Adipocyte (in vitro differentiated cells): Measurements from ENCODE around the gene CMC1.
"Not testable (repeated sequence)": the region's sequence is repeated elsewhere in the genome, so short reads cannot be mapped to it uniquely, and the experiment has no call there.

Experiments
- DNase-seq: peaks from one replicate; pipeline ENCODE4 v3.0.0-alpha.2; 2015; ENCODE audit warnings: low read depth
- H3K27me3 ChIP-seq: replicated peaks from 2 replicates; pipeline ENCODE4 v1.7.0; 2013; ENCODE audit warnings: mild to moderate bottlenecking, low read length, moderate library complexity; ENCODE audit not compliant: control insufficient read depth, insufficient read depth
- H3K36me3 ChIP-seq: 2 replicates; pipeline ENCODE4 v1.7.0; 2013; ENCODE audit warnings: low read length, mild to moderate bottlenecking, moderate library complexity; ENCODE audit not compliant: control insufficient read depth, insufficient read depth, severe bottlenecking
- H3K4me1 ChIP-seq: 2 replicates; pipeline ENCODE4 v1.7.0; 2013; ENCODE audit warnings: mild to moderate bottlenecking, low read length, moderate library complexity; ENCODE audit not compliant: control insufficient read depth, insufficient read depth
- H3K4me3 ChIP-seq: 2 replicates; pipeline ENCODE4 v1.7.0; 2013; ENCODE audit warnings: mild to moderate bottlenecking, low read length, moderate library complexity
- H3K9ac ChIP-seq: 2 replicates; pipeline ENCODE4 v1.7.0; 2013; ENCODE audit warnings: mild to moderate bottlenecking, low read length, moderate library complexity
- H3K9me3 ChIP-seq: 2 replicates; pipeline ENCODE4 v1.7.0; 2013; ENCODE audit warnings: mild to moderate bottlenecking, low read length, moderate library complexity; ENCODE audit not compliant: control insufficient read depth

The CMC1 gene, protein sequence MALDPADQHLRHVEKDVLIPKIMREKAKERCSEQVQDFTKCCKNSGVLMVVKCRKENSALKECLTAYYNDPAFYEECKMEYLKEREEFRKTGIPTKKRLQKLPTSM

DNA sequence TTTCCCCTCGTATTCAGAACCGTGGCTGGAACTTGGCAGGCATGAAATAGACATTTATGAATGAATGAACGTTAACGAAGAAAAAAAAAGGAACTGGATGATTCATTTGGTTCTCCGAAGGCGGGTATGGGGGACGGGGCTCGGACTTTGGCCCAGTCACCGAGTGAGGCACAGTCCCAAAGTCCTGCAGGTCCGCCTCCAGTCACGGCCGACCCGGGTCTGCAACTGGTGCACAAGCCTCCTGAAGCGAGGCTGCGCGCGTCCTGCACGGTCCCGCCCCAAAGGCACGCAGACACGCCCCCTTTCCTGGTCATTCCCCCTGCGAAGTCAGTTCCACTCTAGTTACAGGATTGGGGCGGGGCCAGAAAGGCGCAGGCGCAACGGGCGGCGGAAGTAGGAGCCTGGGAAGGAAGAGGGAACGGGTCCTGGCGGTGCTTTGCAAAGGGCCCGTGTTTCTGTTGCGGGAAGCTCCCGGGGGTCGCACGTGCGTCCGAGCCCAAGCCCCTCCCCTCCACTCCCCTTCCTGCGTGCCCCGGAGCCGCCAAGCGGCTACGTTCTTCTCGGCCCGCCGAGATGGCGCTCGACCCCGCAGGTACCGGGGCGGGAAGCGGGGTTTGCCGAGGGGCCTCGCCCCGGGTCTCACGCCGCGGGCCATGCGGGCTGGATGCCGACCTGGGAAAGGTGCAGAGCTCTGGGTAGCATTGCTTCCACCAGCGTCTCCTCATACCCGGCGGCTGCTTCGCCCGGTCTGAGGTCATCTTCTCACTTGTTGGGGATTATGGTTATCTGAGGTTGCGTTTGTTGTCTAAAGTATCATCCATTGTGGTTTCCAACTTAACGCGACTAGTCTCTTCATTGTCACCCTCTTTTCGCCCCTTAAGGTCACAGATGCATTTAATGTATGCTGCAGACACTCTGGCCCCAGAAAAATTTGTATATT is at the start of gene CMC1:
TSS of gene CMC1 (plus strand) at position 399 of the 940 bp plus-strand sequence. CDS start at position 574, 175 bp downstream.
- no peaks in the 10 kb centered on the region for H3K9me3 ChIP-seq
- peak; percentile 99 for DNase-seq
- H3K36me3 ChIP-seq: no peaks in the 10 kb centered on the region
- peak within 1 kb of the TSS; percentile 98 for H3K4me3 ChIP-seq
- H3K27me3 ChIP-seq: no peaks in the 10 kb centered on the region
- H3K4me1 ChIP-seq: peaks cover 6% of the 10 kb centered on the region
- H3K9ac ChIP-seq: peak within 1 kb of the TSS; percentile 95

DNA sequence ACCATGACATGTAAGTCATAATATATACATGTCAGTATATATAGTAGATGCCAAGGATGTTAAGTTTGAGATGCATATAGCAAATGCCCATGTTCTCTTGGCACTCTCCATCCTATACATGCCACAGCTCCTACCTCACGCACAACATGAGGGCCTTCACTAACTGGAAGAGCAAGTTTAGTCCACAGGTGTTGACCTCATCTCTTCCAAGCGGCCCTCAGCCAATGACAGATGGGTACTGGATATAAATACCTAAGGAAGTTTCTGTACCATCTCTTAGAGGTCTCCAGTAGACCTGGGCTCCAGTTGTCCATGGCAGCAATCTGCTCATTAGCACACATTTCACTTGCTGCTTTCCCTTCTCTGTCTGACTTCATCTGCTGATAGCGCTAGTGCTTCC is 43.3 kb upstream of the CMC1 start:
- Histone ChIP-seq H3K4me3 (no peak overlapping the region), H3K36me3 (no peaks in the 10 kb centered on the region), H3K9ac (no peak overlapping the region), H3K27me3 (no peaks in the 10 kb centered on the region), H3K9me3 (no peaks in the 10 kb centered on the region), H3K4me1 (no peaks in the 10 kb centered on the region)
- DNase-seq: no peak

DNA sequence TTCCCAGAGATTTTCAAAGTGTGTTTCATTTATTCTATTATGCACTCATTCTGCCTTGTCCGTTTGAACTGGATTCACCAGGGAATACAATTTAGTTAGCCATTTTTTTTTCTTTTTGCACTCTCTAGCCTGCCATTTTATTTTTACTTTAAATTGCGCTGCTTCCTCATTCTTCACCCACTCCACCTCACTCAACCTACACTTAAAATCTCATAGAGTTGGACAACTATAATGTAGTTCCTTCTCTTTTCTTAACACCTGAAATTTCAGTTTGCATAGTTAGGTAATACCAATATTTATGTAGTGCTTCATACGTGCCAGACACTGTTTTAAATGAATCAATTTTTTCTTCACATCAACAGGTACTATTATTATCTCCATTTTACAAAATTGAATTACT is 42.4 kb upstream of the CMC1 start:
- no peaks in the 10 kb centered on the region for H3K9me3 ChIP-seq
- no peak for DNase-seq
- H3K36me3 ChIP-seq: no peaks in the 10 kb centered on the region
- H3K4me1 ChIP-seq: no peaks in the 10 kb centered on the region
- H3K4me3 ChIP-seq: no peak overlapping the region
- no peaks in the 10 kb centered on the region for H3K27me3 ChIP-seq
- no peak overlapping the region for H3K9ac ChIP-seq

DNA sequence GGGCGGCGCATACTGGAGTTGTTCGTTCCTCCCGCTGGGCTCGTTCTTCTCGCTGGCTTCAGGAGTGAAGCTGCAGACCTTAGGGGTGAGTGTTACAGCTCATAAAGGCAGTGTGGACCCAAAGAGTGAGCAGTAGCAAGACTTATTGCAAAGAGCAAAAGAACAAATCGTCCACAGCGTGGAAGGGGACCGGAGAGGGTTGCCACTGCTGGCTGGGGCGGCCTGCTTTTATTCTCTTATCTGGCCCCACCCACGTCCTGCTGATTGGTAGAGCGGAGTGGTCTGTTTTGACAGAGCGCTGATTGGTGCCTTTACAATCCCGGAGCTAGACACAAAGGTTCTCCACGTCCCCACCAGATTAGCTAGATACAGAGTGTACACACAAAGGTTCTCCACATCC is 41.8 kb upstream of the CMC1 start:
- not testable (repeated sequence) for H3K36me3 ChIP-seq, H3K4me3 ChIP-seq

DNA sequence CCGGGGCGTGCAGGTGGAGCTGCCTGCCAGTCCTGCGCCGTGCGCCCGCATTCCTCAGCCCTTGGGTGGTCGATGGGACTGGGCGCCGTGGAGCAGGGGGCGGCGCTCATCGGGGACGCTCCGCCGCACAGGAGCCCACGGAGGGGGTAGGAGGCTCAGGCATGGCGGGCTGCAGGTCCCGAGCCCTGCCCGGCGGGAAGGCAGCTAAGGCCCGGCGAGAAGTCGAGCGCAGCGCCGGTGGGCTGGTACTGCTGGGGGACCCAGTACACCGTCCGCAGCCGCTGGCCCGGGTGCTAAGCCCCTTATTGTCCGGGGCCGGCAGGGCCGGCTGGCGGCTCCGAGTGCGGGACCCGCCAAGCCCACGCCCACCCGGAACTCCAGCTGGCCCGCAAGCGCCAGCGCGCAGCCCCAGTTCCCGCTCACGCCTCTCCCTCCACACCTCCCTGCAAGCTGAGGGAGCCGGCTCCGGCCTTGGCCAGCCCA is 41.0 kb upstream of the CMC1 start:
- not testable (repeated sequence) for H3K9ac ChIP-seq, H3K27me3 ChIP-seq, H3K9me3 ChIP-seq, H3K4me3 ChIP-seq, H3K4me1 ChIP-seq, H3K36me3 ChIP-seq
- peak; percentile 3 for DNase-seq

More for the DNA sequence above, 41.8 kb upstream of the CMC1 start:
- DNase-seq, H3K9ac ChIP-seq, H3K27me3 ChIP-seq, H3K9me3 ChIP-seq, H3K4me1 ChIP-seq: not testable (repeated sequence)

DNA sequence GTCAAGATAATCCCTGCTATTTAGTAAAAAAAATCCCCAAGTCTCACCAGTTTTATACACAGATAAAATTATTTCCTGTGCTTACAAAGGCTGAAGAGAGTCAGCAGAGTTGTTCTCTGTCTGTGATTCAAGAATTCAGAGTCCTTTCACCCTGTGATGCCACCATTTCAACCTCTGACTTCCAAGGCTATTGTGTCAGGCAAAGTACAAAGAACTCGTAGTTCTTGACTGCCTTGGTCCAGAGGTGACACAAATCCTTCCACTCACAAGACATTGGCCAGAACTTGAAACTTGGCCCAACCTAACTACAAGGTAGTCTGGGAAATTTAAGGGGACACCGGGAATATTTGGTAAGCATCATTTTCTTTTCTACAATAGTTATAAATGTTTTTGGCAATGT is 34.9 kb upstream of the CMC1 start:
- no peak overlapping the region for H3K4me3 ChIP-seq
- H3K9me3 ChIP-seq: no peaks in the 10 kb centered on the region
- no peak for DNase-seq
- no peaks in the 10 kb centered on the region for H3K27me3 ChIP-seq
- H3K9ac ChIP-seq: no peak overlapping the region
- no peaks in the 10 kb centered on the region for H3K36me3 ChIP-seq
- peaks cover 4% of the 10 kb centered on the region for H3K4me1 ChIP-seq

DNA sequence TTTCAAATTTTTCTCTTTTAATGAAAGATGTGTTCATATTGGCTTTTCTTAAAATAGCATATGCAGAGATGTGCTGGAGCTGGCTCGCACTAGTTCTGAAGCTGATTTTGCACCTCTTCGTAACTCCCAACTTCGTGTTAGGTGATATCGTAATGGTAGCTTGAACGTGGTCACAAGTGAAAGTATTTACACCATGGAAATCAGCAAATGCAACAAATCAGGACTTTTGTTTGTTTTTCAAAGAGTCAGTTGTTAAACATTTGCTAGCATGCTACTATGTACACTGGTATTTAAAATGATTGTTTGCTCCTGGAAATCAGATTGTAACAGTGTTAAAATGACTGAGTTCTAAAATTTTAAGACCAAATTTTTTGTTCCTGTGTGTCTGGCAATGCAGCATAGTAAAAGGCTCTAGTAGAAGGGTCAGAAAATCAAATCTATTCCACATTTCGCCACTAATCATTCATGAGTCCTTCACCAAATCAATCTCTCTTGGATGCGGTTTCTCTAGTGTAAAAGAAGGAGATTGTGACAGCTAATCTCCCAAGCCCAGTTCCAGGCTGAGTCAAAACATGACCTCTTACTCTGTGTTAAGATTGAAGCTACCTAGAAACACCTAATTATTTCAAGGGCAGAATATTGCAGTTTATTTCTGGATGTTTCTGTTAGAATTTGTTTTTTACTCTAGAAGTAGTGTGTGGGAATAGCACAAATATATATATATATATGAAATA is 34.3 kb upstream of the CMC1 start:
- peaks cover 4% of the 10 kb centered on the region for H3K4me1 ChIP-seq
- H3K4me3 ChIP-seq: no peak overlapping the region
- H3K36me3 ChIP-seq: no peaks in the 10 kb centered on the region
- H3K27me3 ChIP-seq: no peaks in the 10 kb centered on the region
- no peak for DNase-seq
- H3K9ac ChIP-seq: no peak overlapping the region
- no peaks in the 10 kb centered on the region for H3K9me3 ChIP-seq

DNA sequence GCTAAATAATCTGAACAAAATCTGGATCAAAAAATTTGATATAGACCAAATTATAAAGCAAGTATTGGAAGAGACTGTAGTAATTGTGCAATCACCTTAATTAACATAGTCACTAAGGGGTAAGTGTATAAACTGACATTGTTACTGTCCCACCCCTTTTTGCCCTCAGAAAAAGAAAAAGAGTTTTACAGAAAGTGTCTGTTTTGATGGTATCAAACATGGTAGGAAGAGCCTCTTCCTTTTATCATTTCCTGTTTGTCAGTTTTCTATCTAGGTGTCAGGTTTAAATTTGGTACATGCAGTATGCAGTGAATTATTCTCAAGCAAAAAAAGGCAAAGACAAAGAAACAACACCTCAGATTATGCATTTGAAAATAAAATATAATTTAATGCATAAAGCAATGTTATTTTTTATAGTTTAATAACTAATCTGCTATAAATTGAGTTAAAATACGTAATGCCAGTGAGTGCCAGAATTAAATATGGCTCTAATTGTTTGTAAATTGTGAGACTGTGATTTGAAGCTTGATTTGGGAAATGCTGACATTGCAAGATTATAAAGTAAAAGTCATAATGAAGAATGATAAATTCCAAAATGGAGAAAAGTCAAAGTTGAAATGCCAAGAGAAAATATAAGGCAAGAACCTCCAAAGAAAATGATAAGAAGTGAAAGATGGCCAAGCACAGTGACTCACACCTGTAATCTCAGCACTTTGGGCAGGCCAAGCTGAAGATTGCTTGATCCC is 30.3 kb upstream of the CMC1 start:
- Histone ChIP-seq H3K9ac (no peak overlapping the region), H3K36me3 (no peaks in the 10 kb centered on the region), H3K4me1 (peaks cover 4% of the 10 kb centered on the region), H3K27me3 (no peaks in the 10 kb centered on the region), H3K4me3 (no peak overlapping the region), H3K9me3 (peaks cover 26% of the 10 kb centered on the region)
- no peak for DNase-seq

DNA sequence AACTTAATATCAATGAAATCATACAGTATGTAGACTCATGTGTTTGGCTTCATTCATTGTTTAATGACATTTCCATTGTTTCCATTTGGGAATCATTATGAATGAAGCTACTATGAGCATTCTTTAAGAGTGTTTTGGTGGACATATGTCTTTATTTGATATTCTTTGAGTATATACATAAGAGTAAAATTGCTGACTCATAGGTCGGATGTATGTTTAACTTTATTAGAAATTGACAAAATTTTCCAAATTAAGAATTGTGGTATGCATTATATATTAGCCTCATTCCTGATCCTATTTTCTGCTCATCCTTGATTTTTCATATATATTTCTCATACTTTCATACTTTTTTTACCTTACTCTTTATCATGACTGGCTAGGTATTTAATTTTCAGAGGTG is 28.7 kb upstream of the CMC1 start:
- peaks cover 28% of the 10 kb centered on the region for H3K9me3 ChIP-seq
- no peaks in the 10 kb centered on the region for H3K4me1 ChIP-seq
- no peak for DNase-seq
- no peak overlapping the region for H3K9ac ChIP-seq
- no peak overlapping the region for H3K4me3 ChIP-seq
- H3K36me3 ChIP-seq: no peaks in the 10 kb centered on the region
- H3K27me3 ChIP-seq: no peaks in the 10 kb centered on the region

DNA sequence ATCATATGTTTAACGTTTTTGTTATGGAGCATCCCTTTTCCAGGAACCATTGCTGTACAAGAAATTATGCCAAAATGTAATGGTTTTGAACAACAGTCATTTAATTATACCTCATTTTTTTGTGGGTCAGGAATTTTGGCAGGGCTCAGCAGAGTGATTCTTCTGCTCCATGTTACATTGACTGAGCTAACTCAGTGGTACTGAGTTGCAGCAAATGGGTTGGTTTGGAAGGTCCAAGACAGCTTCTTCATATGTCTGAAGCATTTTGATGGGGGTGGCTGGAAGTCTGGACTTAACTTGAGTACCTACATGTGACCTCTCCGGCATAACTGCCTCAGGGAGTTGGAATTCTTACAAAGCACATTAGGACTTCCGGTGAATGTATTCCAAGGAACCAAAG is 26.0 kb upstream of the CMC1 start:
- no peak for DNase-seq
- no peaks in the 10 kb centered on the region for H3K36me3 ChIP-seq
- H3K9ac ChIP-seq: no peak overlapping the region

More for the DNA sequence above, 26.0 kb upstream of the CMC1 start:
- Histone ChIP-seq H3K9me3 (peaks cover 28% of the 10 kb centered on the region), H3K27me3 (no peaks in the 10 kb centered on the region), H3K4me1 (no peaks in the 10 kb centered on the region), H3K4me3 (no peak overlapping the region)
